HCT116 (cell line): ENCODE data around the gene EIF3F. TPM values are rescaled to one million over a fixed set of nuclear protein-coding genes. Genes with fewer than 3 reads are reported as not detected.

ENCODE experiments used
- ATAC-seq: fragments of 200-7000 bp; cut with Tn5 transposase; 2 replicates; pipeline ENCODE4 v1.9.1; 2020; ENCODE audit warnings: mild to moderate bottlenecking, moderate library complexity
- BruUV-seq: library from RNA; stranded (reverse); fragments of 400-500 nt; replicated peaks from 2 replicates; lab custom pipeline; 2021; lab: Mats Ljungman, UMichigan
- CTCF ChIA-PET: fragments of 300-600 bp; sonication (Branson Sonifier 250); formaldehyde crosslinking; loops from one replicate; lab custom pipeline; 2021; ENCODE audit warnings: antibody characterized with exemption; lab: Charles Lee
- POLR2A ChIA-PET: fragments of 300-600, 350-600 bp; sonication (Branson Sonifier 250); formaldehyde crosslinking; loops from one replicate; lab custom pipeline; 2021; ENCODE audit warnings: antibody characterized with exemption; lab: Charles Lee
- RAD21 ChIA-PET, 2 experiments: fragments of 300-600 bp; sonication (Branson Sonifier 250); formaldehyde crosslinking; loops; one replicate each; lab custom pipeline; 2023; ENCODE audit warnings: low total read pairs in 2 of 2; ENCODE audit not compliant: uncharacterized antibody in 2 of 2, unreplicated experiment in 2 of 2, low non-redundant PET in 1 of 2; lab: Charles Lee
- DNase-seq: peaks from one replicate; pipeline ENCODE4 v3.0.0-alpha.2; 2010; ENCODE audit warnings: low read depth, low spot score
- H2AFZ ChIP-seq: fragments of 200-600 bp; shearing (Covaris generic), sonication (generic); 2 replicates; pipeline ENCODE4 v1.6.1; 2017; ENCODE audit warnings: low read depth, mixed run types, mixed read lengths, antibody characterized with exemption, low read length; ENCODE audit not compliant: poor library complexity, severe bottlenecking
- H3K27ac ChIP-seq: 2 replicates; pipeline ENCODE4 v1.5.1; 2012; ENCODE audit warnings: low read depth, low read length
- H3K27me3 ChIP-seq: fragments of 200-600 bp; sonication (generic); 2 replicates; pipeline ENCODE4 v1.6.1; 2016; ENCODE audit warnings: mixed run types, low read length, mixed read lengths; ENCODE audit not compliant: insufficient read depth
- H3K36me3 ChIP-seq, 2 experiments: fragments of 200-500 bp in 1 of 2; fragments of 200-600 bp in 1 of 2; sonication (Bioruptor generic) in 1 of 2; sonication (generic) in 1 of 2; 2 replicates each; pipeline versions ENCODE4 v1.5.1 to v1.6.1; 2014 to 2016; ENCODE audit warnings: low read length in 2 of 2, inconsistent platforms in 1 of 2, mixed read lengths in 1 of 2, mixed run types in 1 of 2; ENCODE audit not compliant: insufficient read depth in 2 of 2, control insufficient read depth in 1 of 2
- H3K4me1 ChIP-seq, 2 experiments: fragments of 200-600 bp in 1 of 2; sonication (generic) in 1 of 2; 2 replicates each; pipeline versions ENCODE4 v1.5.1 to v1.6.1; 2012 to 2017; ENCODE audit warnings: low read length in 2 of 2, inconsistent platforms in 1 of 2, mild to moderate bottlenecking in 1 of 2, mixed read lengths in 1 of 2, mixed run types in 1 of 2, moderate library complexity in 1 of 2; ENCODE audit not compliant: insufficient read depth in 2 of 2, control insufficient read depth in 1 of 2
- H3K4me2 ChIP-seq: fragments of 200-600 bp; sonication (generic); 2 replicates; pipeline ENCODE4 v1.6.1; 2017; ENCODE audit warnings: mixed run types, low read length, mixed read lengths
- H3K4me3 ChIP-seq, 2 experiments: fragments of 200-600 bp in 1 of 2; sonication (generic) in 1 of 2; replicated peaks in 1 of 2; 2 replicates each; pipeline ENCODE4 v1.5.1; 2011 to 2016; ENCODE audit warnings: low read length in 2 of 2, control low read depth in 1 of 2, low read depth in 1 of 2, mild to moderate bottlenecking in 1 of 2, mixed read lengths in 1 of 2, mixed run types in 1 of 2
- H3K79me2 ChIP-seq: fragments of 200-600 bp; sonication (generic); 2 replicates; pipeline ENCODE4 v1.6.1; 2017; ENCODE audit warnings: mild to moderate bottlenecking, mixed run types, low read length, moderate library complexity, mixed read lengths; ENCODE audit not compliant: insufficient read depth
- H3K9ac ChIP-seq: fragments of 200-600 bp; sonication (generic); 2 replicates; pipeline ENCODE4 v1.6.1; 2016; ENCODE audit warnings: low read length, mixed read lengths
- H3K9me2 ChIP-seq: fragments of 200-600 bp; sonication (generic), shearing (Covaris generic); 2 replicates; pipeline ENCODE4 v1.6.1; 2017; ENCODE audit warnings: mixed run types, mild to moderate bottlenecking, moderate library complexity; ENCODE audit not compliant: insufficient read depth
- H3K9me3 ChIP-seq, 2 experiments: fragments of 200-500 bp in 1 of 2; fragments of 200-600 bp in 1 of 2; sonication (Bioruptor generic) in 1 of 2; sonication (generic) in 1 of 2; 2 replicates each; pipeline ENCODE4 v1.6.1; 2014 to 2017; ENCODE audit warnings: low read length in 2 of 2, mixed read lengths in 2 of 2, inconsistent platforms in 1 of 2, low read depth in 1 of 2, mild to moderate bottlenecking in 1 of 2, mixed run types in 1 of 2, moderate library complexity in 1 of 2; ENCODE audit not compliant: control insufficient read depth in 1 of 2, insufficient read depth in 1 of 2
- H4K20me1 ChIP-seq: fragments of 200-600 bp; sonication (generic), shearing (Covaris generic); 2 replicates; pipeline ENCODE4 v1.6.1; 2017; ENCODE audit warnings: mixed run types, mild to moderate bottlenecking, moderate library complexity; ENCODE audit not compliant: insufficient read depth
- CBX3 ChIP-seq: IDR thresholded peaks from 2 replicates; pipeline ENCODE4 v1.6.1; 2012; ENCODE audit warnings: low read depth
- CEBPB ChIP-seq: IDR thresholded peaks from 2 replicates; pipeline ENCODE4 v1.6.1; 2012; ENCODE audit warnings: low read depth
- EGR1 ChIP-seq: IDR thresholded peaks from 2 replicates; pipeline ENCODE4 v1.6.1; 2012; ENCODE audit warnings: low read depth
- EZH2 ChIP-seq: fragments of 200-600 bp; sonication (generic); IDR thresholded peaks from 2 replicates; pipeline ENCODE4 v1.6.1; 2017; ENCODE audit warnings: antibody characterized with exemption, mixed run types
- EZH2phosphoT487 ChIP-seq: fragments of 200-600 bp; IDR thresholded peaks from 2 replicates; pipeline ENCODE4 v1.6.1; 2018; ENCODE audit warnings: antibody characterized with exemption, borderline replicate concordance
- FOSL1 ChIP-seq: IDR thresholded peaks from 2 replicates; pipeline ENCODE4 v1.6.1; 2012; ENCODE audit warnings: low read depth
- JUND ChIP-seq: IDR thresholded peaks from 2 replicates; pipeline ENCODE4 v1.6.1; 2012
- MAX ChIP-seq: IDR thresholded peaks from 2 replicates; pipeline ENCODE4 v1.6.1; 2012
- POLR2A ChIP-seq: IDR thresholded peaks from 2 replicates; pipeline ENCODE4 v1.7.0; 2011; ENCODE audit warnings: borderline replicate concordance; ENCODE audit not compliant: insufficient read depth, insufficient read length; ENCODE audit errors: extremely low read depth
- RAD21 ChIP-seq: IDR thresholded peaks from 2 replicates; pipeline ENCODE4 v1.6.1; 2012; ENCODE audit warnings: low read depth, mild to moderate bottlenecking
- REST ChIP-seq: IDR thresholded peaks from 2 replicates; pipeline ENCODE4 v1.6.1; 2012; ENCODE audit warnings: low read depth
- SP1 ChIP-seq: IDR thresholded peaks from 2 replicates; pipeline ENCODE4 v1.6.1; 2012; ENCODE audit warnings: low read depth
- TCF7L2 ChIP-seq: IDR thresholded peaks from 2 replicates; pipeline ENCODE4 v1.7.0; 2011; ENCODE audit warnings: borderline replicate concordance, inconsistent platforms; ENCODE audit not compliant: insufficient read depth, insufficient read length; ENCODE audit errors: extremely low read depth
- YY1 ChIP-seq: IDR thresholded peaks from 2 replicates; pipeline ENCODE4 v1.6.1; 2011; ENCODE audit warnings: low read length, low read depth, moderate library complexity, mild to moderate bottlenecking; ENCODE audit not compliant: insufficient replicate concordance; ENCODE audit errors: extremely low read depth
- ZBTB33 ChIP-seq: IDR thresholded peaks from 2 replicates; pipeline ENCODE4 v1.6.1; 2011; ENCODE audit warnings: mild to moderate bottlenecking, low read length, moderate library complexity; ENCODE audit not compliant: insufficient replicate concordance; ENCODE audit errors: extremely low read depth
- intact Hi-C: fragments of 100-400 bp; cut with micrococcal nuclease; formaldehyde crosslinking; loops from 2 replicates; pipeline ENCODE4 v1.10.0; 2022
- total RNA-seq: library from RNA; stranded (reverse); gene quantifications from one replicate; pipeline ENCODE4 v1.2.1, GENCODE V29; 2021; ENCODE audit not compliant: unreplicated experiment
- TF ChIP-seq, protein P1 (sequence below): IDR thresholded peaks from 2 replicates; pipeline ENCODE4 v1.6.1; 2012

The EIF3F gene
- total RNA-seq, 1 experiment from 2014 or later = 313 TPM

GRCh38 chr11:7964261-7964660 is 22.9 kb upstream of the EIF3F start:
- peaks cover 43% of the 10 kb centered on the region for H3K27me3 ChIP-seq
- TF ChIP-seq MAX = no peak
- TF ChIP-seq EZH2phosphoT487 = no peak
- TF ChIP-seq JUND = no peak
- no TSS peak for BruUV-seq
- H3K9me3 ChIP-seq = no peaks in the 10 kb centered on the region
- no peaks in the 10 kb centered on the region for H3K79me2 ChIP-seq
- H3K4me1 ChIP-seq = no peaks in the 10 kb centered on the region
- ChIA-PET POLR2A (no interaction called here), CTCF (no interaction called here), RAD21 (no interaction called here)
- no peak overlapping the region for H3K9ac ChIP-seq
- no peak overlapping the region for H3K4me2 ChIP-seq
- no peak overlapping the region for H2AFZ ChIP-seq
- no peak overlapping the region for H3K27ac ChIP-seq
- no peaks in the 10 kb centered on the region for H4K20me1 ChIP-seq
- H3K36me3 ChIP-seq = no peaks in the 10 kb centered on the region
- DNase-seq = no peak
- intact Hi-C loops = no loop called here
- no peak for ATAC-seq
- no peaks in the 10 kb centered on the region for H3K9me2 ChIP-seq
- no peak overlapping the region for H3K4me3 ChIP-seq

- Histone ChIP-seq H3K27ac (no peak overlapping the region), H3K9ac (no peak overlapping the region), H3K27me3 (peaks cover 40% of the 10 kb centered on the region), H3K4me3 (no peak overlapping the region), H3K4me1 (no peaks in the 10 kb centered on the region), H3K9me3 (no peaks in the 10 kb centered on the region), H3K36me3 (no peaks in the 10 kb centered on the region), H3K9me2 (no peaks in the 10 kb centered on the region), H4K20me1 (no peaks in the 10 kb centered on the region), H3K4me2 (no peak overlapping the region), H2AFZ (no peak overlapping the region), H3K79me2 (no peaks in the 10 kb centered on the region)
- BruUV-seq = no TSS peak
- DNase-seq (no peak), ATAC-seq (no peak)
- ChIA-PET CTCF (no interaction called here), RAD21 (no interaction called here), POLR2A (no interaction called here)
- intact Hi-C loops = no loop called here
- TF ChIP-seq EGR1 (no peak), EZH2phosphoT487 (no peak), SP1 (no peak), TCF7L2 (no peak), POLR2A (no peak), EZH2 (no peak), JUND (no peak), FOSL1 (no peak), REST (no peak), YY1 (no peak), MAX (no peak), RAD21 (no peak), CEBPB (no peak), ZBTB33 (no peak), CBX3 (no peak)
- TF ChIP-seq, protein P1, sequence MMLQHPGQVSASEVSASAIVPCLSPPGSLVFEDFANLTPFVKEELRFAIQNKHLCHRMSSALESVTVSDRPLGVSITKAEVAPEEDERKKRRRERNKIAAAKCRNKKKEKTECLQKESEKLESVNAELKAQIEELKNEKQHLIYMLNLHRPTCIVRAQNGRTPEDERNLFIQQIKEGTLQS = no peak
These were observed 22.3 kb upstream of the EIF3F start for GRCh38 chr11:7964873-7965272.
